ENCODE data around the gene PRPF40B. TPM values are rescaled to one million over a fixed set of nuclear protein-coding genes. Genes with fewer than 3 reads are reported as not detected.

PRPF40B gene
- total RNA-seq, 1 experiment from 2014 or later: 27.5 TPM

- Histone ChIP-seq H3K4me3 (no peak overlapping the region), H3K9me3 (ENCODE audit: insufficient read depth, low read depth) (no peaks in the 10 kb centered on the region), H3K27me3 (ENCODE audit: insufficient read depth, low read depth) (no peaks in the 10 kb centered on the region; the same call in 1 of the 2 replicates), H3K9me2 (ENCODE audit: insufficient read depth) (no peaks in the 10 kb centered on the region), H3K4me1 (replicated peaks; ENCODE audit: insufficient read depth) (no peaks in the 10 kb centered on the region), H3F3A (ENCODE audit: insufficient read depth, low read depth) (no peaks in the 10 kb centered on the region), H2AFZ (no peak overlapping the region), H3K27ac (no peak overlapping the region), H3K4me2 (no peak overlapping the region), H3K36me3 (ENCODE audit: low read depth) (no peaks in the 10 kb centered on the region), H4K20me1 (ENCODE audit: insufficient read depth) (no peaks in the 10 kb centered on the region), H3K79me2 (ENCODE audit: low read depth) (no peaks in the 10 kb centered on the region)
- intact Hi-C loops (cut with micrococcal nuclease; ENCODE audit: unreplicated experiment): no loop called here
- CTCF ChIA-PET: no interaction called here
- TF ChIP-seq CTCF (conservative IDR thresholded peaks at IDR 0.05): no peak
- POLR2A ChIA-PET (ENCODE audit: unreplicated experiment): no interaction called here
- no TSS peak for BruUV-seq (replicated peaks)
- no peak for DNase-seq
These were observed 55.4 kb downstream of the PRPF40B start for GRCh38 chr12:49678711-49679110.

DNA sequence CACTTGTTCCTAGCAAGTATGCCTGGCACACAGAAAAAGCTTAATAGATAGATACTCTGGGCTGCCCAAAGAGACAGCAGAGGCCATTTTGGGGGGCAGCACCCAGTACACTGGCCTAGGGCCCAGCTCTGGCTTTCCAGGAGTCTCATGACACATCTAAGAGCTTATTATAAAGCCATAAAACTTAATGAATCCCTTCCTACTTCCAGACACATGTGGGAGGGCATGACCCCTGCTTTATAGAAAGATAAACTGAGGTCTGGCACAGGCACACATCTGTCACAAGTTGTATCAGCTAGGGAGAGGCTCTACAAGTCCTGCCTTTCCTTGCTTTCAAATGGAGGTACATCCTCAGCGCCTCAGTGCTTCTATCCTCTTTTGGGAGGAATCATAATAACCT, 56.7 kb downstream of the PRPF40B start:
- Histone ChIP-seq H3K79me2 (ENCODE audit: low read depth) (no peaks in the 10 kb centered on the region), H4K20me1 (ENCODE audit: insufficient read depth) (no peaks in the 10 kb centered on the region), H3K4me1 (replicated peaks; ENCODE audit: insufficient read depth) (no peaks in the 10 kb centered on the region), H3F3A (ENCODE audit: insufficient read depth, low read depth) (no peaks in the 10 kb centered on the region), H3K4me2 (no peak overlapping the region), H3K4me3 (no peak overlapping the region), H3K27me3 (ENCODE audit: insufficient read depth, low read depth) (no peaks in the 10 kb centered on the region; the same call in 1 of the 2 replicates), H3K27ac (no peak overlapping the region), H2AFZ (no peak overlapping the region), H3K9me3 (ENCODE audit: insufficient read depth, low read depth) (no peaks in the 10 kb centered on the region), H3K36me3 (ENCODE audit: low read depth) (no peaks in the 10 kb centered on the region), H3K9me2 (ENCODE audit: insufficient read depth) (no peaks in the 10 kb centered on the region)
- DNase-seq: no peak
- no peak for TF ChIP-seq CTCF (conservative IDR thresholded peaks at IDR 0.05)
- TF ChIP-seq EZH2 (IDR thresholded peaks at IDR 0.05; ENCODE audit: low read depth): no peak
- no TSS peak for BruUV-seq (replicated peaks)
- intact Hi-C loops (cut with micrococcal nuclease; ENCODE audit: unreplicated experiment): no loop called here
- ChIA-PET POLR2A (ENCODE audit: unreplicated experiment) (interaction anchor here (0.5 kb wide), 1 partner anchor 96 kb away, joined by 6 read pairs; no protein-coding TSS in a partner anchor), CTCF (no interaction called here)

DNA sequence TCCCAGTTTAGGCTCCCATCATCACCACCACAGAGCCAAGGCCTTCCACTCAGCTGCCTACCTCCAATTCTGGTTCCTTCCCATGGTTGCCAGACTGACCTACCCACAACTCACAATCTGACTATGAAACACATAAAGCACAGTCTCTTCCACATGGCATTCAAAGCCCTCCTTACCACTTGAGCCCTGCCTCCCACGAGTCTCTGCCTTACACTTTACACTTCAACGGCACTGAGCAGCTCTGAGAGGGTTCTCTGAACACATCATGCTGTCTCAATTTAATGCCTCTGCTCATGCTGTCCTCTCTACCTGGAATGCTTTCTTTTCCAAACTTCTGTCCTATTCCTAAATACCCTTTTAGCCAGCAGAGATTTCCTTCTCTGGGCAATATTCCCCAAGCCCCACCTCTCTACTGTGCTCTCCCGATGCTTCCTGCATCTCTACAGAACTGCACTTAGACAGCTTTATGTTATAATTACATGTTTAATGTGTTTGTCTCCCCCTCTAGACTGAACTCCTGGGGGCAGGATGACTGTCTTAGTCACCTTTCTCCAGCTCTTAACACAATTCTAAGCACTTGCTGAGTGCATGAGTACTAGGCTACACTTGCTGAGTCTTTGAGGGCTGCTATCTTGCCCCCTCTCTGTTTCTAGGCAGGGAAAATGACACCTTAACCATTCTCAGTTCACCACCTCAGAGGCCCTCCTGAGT, 60.4 kb downstream of the PRPF40B start:
- CTCF ChIA-PET: no interaction called here
- TF ChIP-seq EZH2 (IDR thresholded peaks at IDR 0.05; ENCODE audit: low read depth) (no peak), CTCF (conservative IDR thresholded peaks at IDR 0.05) (no peak)
- H3K79me2 ChIP-seq (ENCODE audit: low read depth): no peaks in the 10 kb centered on the region

More for the DNA sequence above, 60.4 kb downstream of the PRPF40B start:
- no TSS peak for BruUV-seq (replicated peaks)
- H3K36me3 ChIP-seq (ENCODE audit: low read depth): no peaks in the 10 kb centered on the region
- no peaks in the 10 kb centered on the region for H4K20me1 ChIP-seq (ENCODE audit: insufficient read depth)
- no peaks in the 10 kb centered on the region for H3K4me1 ChIP-seq (replicated peaks; ENCODE audit: insufficient read depth)
- intact Hi-C loops (cut with micrococcal nuclease; ENCODE audit: unreplicated experiment): no loop called here
- no peak overlapping the region for H3K4me3 ChIP-seq
- H3K9me2 ChIP-seq (ENCODE audit: insufficient read depth): no peaks in the 10 kb centered on the region
- no peak overlapping the region for H3K27ac ChIP-seq
- H3K4me2 ChIP-seq: no peak overlapping the region
- H3K9me3 ChIP-seq (ENCODE audit: insufficient read depth, low read depth): no peaks in the 10 kb centered on the region
- no peaks in the 10 kb centered on the region for H3F3A ChIP-seq (ENCODE audit: insufficient read depth, low read depth)
- no peaks in the 10 kb centered on the region for H3K27me3 ChIP-seq (ENCODE audit: insufficient read depth, low read depth)
- POLR2A ChIA-PET (ENCODE audit: unreplicated experiment): no interaction called here
- DNase-seq: no peak
- H2AFZ ChIP-seq: no peak overlapping the region
